Measurements from ENCODE around the gene ACTRT2. TPM values are rescaled to one million over a fixed set of nuclear protein-coding genes. Genes with fewer than 3 reads are reported as not detected.

Gene ACTRT2
- total and polyA plus RNA-seq, 2 experiments from 2014 or later = not detected

DNA sequence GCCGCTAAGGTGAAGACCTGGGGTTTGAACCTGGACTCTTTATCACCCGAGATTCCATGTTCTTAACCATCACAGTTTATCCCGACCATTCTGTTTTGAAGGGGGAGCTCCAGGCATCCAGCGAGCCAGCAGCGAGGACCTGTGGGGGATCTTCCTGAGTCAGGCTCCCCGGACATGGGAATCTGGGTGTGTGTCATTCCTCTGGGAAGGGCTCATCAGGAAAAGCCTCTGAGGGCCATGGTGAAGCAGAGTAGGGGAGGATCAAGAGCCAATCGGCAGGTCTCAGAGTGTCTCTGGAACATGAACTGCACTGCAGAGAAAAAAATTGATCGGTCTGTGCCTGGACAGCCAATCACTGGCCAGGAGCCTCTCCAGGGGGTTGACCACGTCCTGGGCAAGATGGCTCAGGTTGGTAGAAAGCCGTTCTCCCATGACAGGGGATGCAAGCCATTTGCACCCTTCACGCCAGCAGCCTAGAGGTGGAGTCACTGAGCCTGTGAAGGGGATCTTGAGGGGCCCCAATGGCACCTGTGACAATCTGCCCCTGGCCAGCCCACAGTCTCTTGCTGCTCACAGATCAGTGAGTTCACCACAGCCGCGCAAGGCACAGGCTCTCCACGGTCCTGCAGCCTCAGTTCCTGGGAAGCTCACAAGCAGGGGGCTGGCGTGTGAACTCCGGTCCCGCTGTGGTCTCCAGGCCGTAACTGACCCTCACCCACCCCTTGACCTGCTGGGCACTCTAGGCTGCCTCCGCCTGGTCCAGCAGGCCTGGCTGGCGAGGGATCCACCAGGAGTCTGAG, 20.4 kb upstream of the ACTRT2 start:
- Histone ChIP-seq H2AFZ (no peak overlapping the region), H3K4me2 (ENCODE audit: unreplicated experiment) (no peak overlapping the region), H3K27me3 (replicated peaks; ENCODE audit: insufficient read depth) (no peaks in the 10 kb centered on the region), H3K9me2 (ENCODE audit: insufficient read depth) (no peaks in the 10 kb centered on the region), H3K79me2 (ENCODE audit: insufficient read depth) (no peaks in the 10 kb centered on the region), H3K9me3 (ENCODE audit: low read depth) (no peaks in the 10 kb centered on the region), H3K36me3 (ENCODE audit: low read depth) (no peaks in the 10 kb centered on the region), H3K27ac (no peak overlapping the region), H3K4me1 (ENCODE audit: insufficient read depth) (no peaks in the 10 kb centered on the region), H3F3A (ENCODE audit: insufficient read depth) (no peaks in the 10 kb centered on the region), H4K20me1 (ENCODE audit: insufficient read depth) (no peaks in the 10 kb centered on the region), H3K9ac (no peak overlapping the region), H3K4me3 (no peak overlapping the region)
- TF ChIP-seq EZH2 (IDR thresholded peaks at IDR 0.05; ENCODE audit: insufficient read depth, poor library complexity, severe bottlenecking) = no peak
- DNase-seq = no peak
- WGBS, 2 experiments (ENCODE audit: low coverage in 1 of 2, low lambda C conversion rate in 2 of 2, missing lambda C conversion rate in 2 of 2) = 27 to 39% methylated on average over 18 to 20 of the region's 20 CpGs
- in situ Hi-C loops (cut with MboI) = loop anchor here (25.0 kb wide), 1 partner anchor 589 kb away; the partner anchor contains the start of gene PEX10

DNA sequence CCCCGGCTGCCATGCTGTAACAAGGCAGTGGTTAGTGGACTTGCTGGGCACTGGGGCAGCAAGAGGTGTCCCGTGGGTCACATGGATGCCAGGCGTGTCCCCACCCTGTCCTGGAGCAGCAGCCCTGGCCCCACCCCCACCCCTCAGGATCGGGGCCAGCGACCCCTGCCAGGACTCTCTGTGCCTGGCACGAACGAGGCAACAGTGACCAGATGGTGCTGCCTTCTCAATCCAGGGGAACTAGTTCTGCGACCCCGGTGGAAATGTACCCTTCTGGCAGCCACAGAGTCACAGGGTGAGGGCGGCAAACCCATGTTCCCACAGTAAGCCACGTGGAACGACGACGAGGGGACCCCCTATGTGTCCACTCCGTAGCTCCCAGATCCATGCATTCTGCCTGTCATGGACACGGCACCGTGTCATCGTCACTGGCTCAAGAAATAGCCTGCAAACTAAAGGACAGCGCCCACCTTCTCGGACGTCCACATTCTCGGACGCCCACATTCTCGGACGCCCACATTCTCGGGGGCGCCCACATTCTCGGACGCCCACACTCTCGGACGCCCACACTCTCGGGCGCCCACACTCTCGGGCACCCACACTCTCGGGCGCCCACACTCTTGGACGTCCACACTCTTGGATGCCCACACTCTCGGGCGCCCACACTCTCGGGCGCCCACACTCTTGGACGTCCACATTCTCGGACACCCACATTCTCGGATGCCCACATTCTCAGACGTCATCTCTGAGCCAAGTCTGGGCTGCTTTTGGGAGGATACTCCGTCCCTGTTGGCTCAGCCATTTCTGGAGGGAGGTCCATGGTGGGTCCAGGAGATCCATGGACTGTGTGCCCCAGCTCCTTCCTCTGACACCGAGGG, 19.6 kb upstream of the ACTRT2 start:
- H3K79me2 ChIP-seq (ENCODE audit: insufficient read depth) = no peaks in the 10 kb centered on the region
- H3K4me2 ChIP-seq (ENCODE audit: unreplicated experiment) = no peak overlapping the region
- no peak overlapping the region for H3K27ac ChIP-seq
- in situ Hi-C loops (cut with MboI) = loop anchor here (25.0 kb wide), 1 partner anchor 589 kb away; the partner anchor contains the start of gene PEX10
- H3K4me3 ChIP-seq = no peak overlapping the region
- H3K9me3 ChIP-seq (ENCODE audit: low read depth) = no peaks in the 10 kb centered on the region
- no peaks in the 10 kb centered on the region for H4K20me1 ChIP-seq (ENCODE audit: insufficient read depth)
- no peak overlapping the region for H3K9ac ChIP-seq
- WGBS, 2 experiments (ENCODE audit: low coverage in 1 of 2, low lambda C conversion rate in 2 of 2, missing lambda C conversion rate in 2 of 2) = 63 to 65% methylated on average over 33 to 46 of the region's 47 CpGs
- no peaks in the 10 kb centered on the region for H3K36me3 ChIP-seq (ENCODE audit: low read depth)
- H3K27me3 ChIP-seq (replicated peaks; ENCODE audit: insufficient read depth) = no peaks in the 10 kb centered on the region
- H3K4me1 ChIP-seq (ENCODE audit: insufficient read depth) = no peaks in the 10 kb centered on the region
- DNase-seq = no peak
- H3F3A ChIP-seq (ENCODE audit: insufficient read depth) = no peaks in the 10 kb centered on the region
- TF ChIP-seq EZH2 (IDR thresholded peaks at IDR 0.05; ENCODE audit: insufficient read depth, poor library complexity, severe bottlenecking) (no peak), EZH2phosphoT487 (IDR thresholded peaks at IDR 0.05; ENCODE audit: insufficient read depth, low read depth) (no peak)
- H2AFZ ChIP-seq = no peak overlapping the region
- no peaks in the 10 kb centered on the region for H3K9me2 ChIP-seq (ENCODE audit: insufficient read depth)

DNA sequence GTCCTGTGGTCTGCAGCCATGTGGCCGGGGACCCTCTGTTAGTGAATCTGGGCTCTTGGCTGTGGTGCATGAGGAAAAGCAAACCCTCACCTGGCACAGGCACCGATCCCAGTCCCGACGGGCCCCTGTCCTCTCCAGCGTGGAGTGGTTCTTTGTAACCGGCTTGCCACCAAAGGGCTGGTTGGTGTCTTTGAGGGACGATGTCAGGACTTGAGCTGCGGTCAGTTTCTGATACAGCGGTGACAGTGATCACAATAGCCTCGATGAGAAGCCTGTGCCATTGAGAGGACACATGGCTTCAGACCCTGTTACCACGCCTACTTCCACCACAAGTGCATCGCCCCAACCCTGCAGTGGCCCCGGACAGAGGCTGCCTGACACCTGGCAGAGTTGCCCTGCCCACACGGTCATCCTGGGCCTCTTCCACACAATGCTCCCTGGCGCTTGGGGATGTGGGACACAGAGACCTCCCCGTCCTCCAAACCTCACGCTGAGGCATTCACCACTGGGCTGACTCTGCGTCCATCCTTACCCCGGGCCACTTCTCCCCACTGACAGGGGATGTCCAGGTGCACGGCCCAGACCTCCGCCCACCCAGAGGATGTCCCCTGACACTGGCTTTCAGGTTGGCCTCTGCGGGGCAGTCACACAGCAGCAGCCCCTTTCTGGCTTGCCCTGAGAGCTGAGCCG, 18.8 kb upstream of the ACTRT2 start:
- Histone ChIP-seq H3K9me2 (ENCODE audit: insufficient read depth) (no peaks in the 10 kb centered on the region), H3K9ac (no peak overlapping the region), H3K27ac (no peak overlapping the region), H3K79me2 (ENCODE audit: insufficient read depth) (no peaks in the 10 kb centered on the region), H3F3A (ENCODE audit: insufficient read depth) (no peaks in the 10 kb centered on the region), H3K36me3 (ENCODE audit: low read depth) (no peaks in the 10 kb centered on the region), H2AFZ (no peak overlapping the region), H3K4me2 (ENCODE audit: unreplicated experiment) (no peak overlapping the region), H3K4me3 (no peak overlapping the region), H3K27me3 (replicated peaks; ENCODE audit: insufficient read depth) (no peaks in the 10 kb centered on the region), H3K4me1 (ENCODE audit: insufficient read depth) (no peaks in the 10 kb centered on the region), H4K20me1 (ENCODE audit: insufficient read depth) (no peaks in the 10 kb centered on the region), H3K9me3 (ENCODE audit: low read depth) (no peaks in the 10 kb centered on the region)
- WGBS, 2 experiments (ENCODE audit: low coverage in 1 of 2, low lambda C conversion rate in 2 of 2, missing lambda C conversion rate in 2 of 2) = 60 to 63% methylated on average over 23 of the region's 23 CpGs
- TF ChIP-seq EZH2phosphoT487 (IDR thresholded peaks at IDR 0.05; ENCODE audit: insufficient read depth, low read depth) (no peak), EZH2 (IDR thresholded peaks at IDR 0.05; ENCODE audit: insufficient read depth, poor library complexity, severe bottlenecking) (no peak)
- DNase-seq = no peak
- in situ Hi-C loops (cut with MboI) = loop anchor here (25.0 kb wide), 1 partner anchor 590 kb away; the partner anchor contains the start of gene PEX10
